Endothelial cell of umbilical vein (primary cell): ENCODE results near the gene USP49. TPM values are rescaled to one million over a fixed set of nuclear protein-coding genes. Genes with fewer than 3 reads are reported as not detected.

Experiments used
- BruUV-seq: library from RNA; stranded (reverse); fragments of 400-500 nt; replicated peaks from 2 replicates; lab custom pipeline; 2021; lab: Mats Ljungman, UMichigan
- CTCF ChIA-PET: fragments of 300-600, 350-600 bp; sonication (Branson Sonifier 250); formaldehyde crosslinking; loops from one replicate; lab custom pipeline; 2021; ENCODE audit warnings: antibody characterized with exemption, inconsistent platforms; lab: Charles Lee
- POLR2A ChIA-PET: fragments of 300-600, 350-600 bp; sonication (Branson Sonifier 250); formaldehyde crosslinking; loops from one replicate; lab custom pipeline; 2021; ENCODE audit warnings: antibody characterized with exemption, inconsistent platforms; lab: Charles Lee
- DNase-seq: peaks from one replicate; pipeline ENCODE4 v3.0.0-alpha.2; 2011; ENCODE audit warnings: low read depth, low spot score
- FAIRE-seq: peaks from 2 replicates; lab custom pipeline; 2011; peaks lifted over from hg19 to GRCh38; lab: Jason Lieb, UNC
- H2AFZ ChIP-seq: 2 replicates; pipeline ENCODE4 v1.6.0; 2012; ENCODE audit warnings: low read depth, low read length, control low read depth, inconsistent platforms
- H3K27ac ChIP-seq: 2 replicates; pipeline ENCODE4 v1.5.1; 2011; ENCODE audit warnings: low read depth, mild to moderate bottlenecking, control low read depth, low read length, moderate library complexity; ENCODE audit not compliant: insufficient read depth
- H3K27me3 ChIP-seq, 2 experiments: 2 replicates each; pipeline versions ENCODE4 v1.6.0 to v1.6.1; 2011; ENCODE audit warnings: low read length in 2 of 2, mixed read lengths in 1 of 2; ENCODE audit not compliant: control insufficient read depth in 2 of 2, insufficient read depth in 2 of 2
- H3K36me3 ChIP-seq, 2 experiments: 2 replicates in 1 of 2; 3 replicates in 1 of 2; pipeline ENCODE4 v1.5.1; 2011; ENCODE audit warnings: low read length in 2 of 2, mild to moderate bottlenecking in 1 of 2, moderate library complexity in 1 of 2; ENCODE audit not compliant: control insufficient read depth in 2 of 2, insufficient read depth in 2 of 2; ENCODE audit errors: extremely low read depth in 1 of 2
- H3K4me1 ChIP-seq: 3 replicates; pipeline ENCODE4 v1.5.1; 2011; ENCODE audit warnings: mild to moderate bottlenecking, low read length; ENCODE audit not compliant: control insufficient read depth, insufficient read depth; ENCODE audit errors: extremely low read depth
- H3K4me2 ChIP-seq: 2 replicates; pipeline ENCODE4 v1.6.1; 2011; ENCODE audit warnings: low read length, control low read depth, mixed read lengths; ENCODE audit not compliant: insufficient read depth
- H3K4me3 ChIP-seq, 3 experiments: fragments of 200-600 bp in 1 of 3; sonication (generic), shearing (Covaris generic) in 1 of 3; replicated peaks in 1 of 3; 2 replicates each; pipeline ENCODE4 v1.5.1; 2011 to 2016; ENCODE audit warnings: control low read depth in 3 of 3, low read length in 3 of 3, mild to moderate bottlenecking in 2 of 3, inconsistent platforms in 1 of 3, low read depth in 1 of 3, moderate library complexity in 1 of 3; ENCODE audit not compliant: insufficient read depth in 1 of 3
- H3K79me2 ChIP-seq: 2 replicates; pipeline ENCODE4 v1.6.0; 2012; ENCODE audit warnings: low read length, inconsistent platforms; ENCODE audit not compliant: control insufficient read depth, insufficient read depth
- H3K9ac ChIP-seq: replicated peaks from 2 replicates; pipeline ENCODE3; 2011; ENCODE audit warnings: low read length, control low read depth; ENCODE audit not compliant: insufficient read depth; ENCODE audit errors: extremely low read depth
- H3K9me1 ChIP-seq: replicated peaks from 3 replicates; pipeline ENCODE4 v1.6.0; 2011; ENCODE audit warnings: mild to moderate bottlenecking, low read length; ENCODE audit not compliant: control insufficient read depth, insufficient read depth; ENCODE audit errors: extremely low read depth
- H3K9me3 ChIP-seq: replicated peaks from 2 replicates; pipeline ENCODE4 v1.5.1; 2012; ENCODE audit warnings: low read length, inconsistent platforms; ENCODE audit not compliant: control insufficient read depth, insufficient read depth
- H4K20me1 ChIP-seq: replicated peaks from 2 replicates; pipeline ENCODE3; 2011; ENCODE audit warnings: mild to moderate bottlenecking, low read length; ENCODE audit not compliant: control insufficient read depth, insufficient read depth; ENCODE audit errors: extremely low read depth
- EZH2 ChIP-seq: IDR thresholded peaks from 2 replicates; pipeline ENCODE4 v1.6.1; 2012; ENCODE audit warnings: borderline replicate concordance, low read depth, mild to moderate bottlenecking, moderate library complexity, low read length, inconsistent platforms; ENCODE audit not compliant: severe bottlenecking
- FOS ChIP-seq: IDR thresholded peaks from 2 replicates; pipeline ENCODE4 v1.6.1; 2011; ENCODE audit warnings: mild to moderate bottlenecking, low read length, moderate library complexity, borderline replicate concordance; ENCODE audit not compliant: insufficient read depth
- GATA2 ChIP-seq: IDR thresholded peaks from 2 replicates; pipeline ENCODE4 v1.7.0; 2011; ENCODE audit warnings: low read depth, mild to moderate bottlenecking, moderate library complexity, mixed read lengths, low read length; ENCODE audit not compliant: insufficient read length, insufficient read depth
- JUN ChIP-seq: IDR thresholded peaks from 2 replicates; pipeline ENCODE4 v1.6.1; 2011; ENCODE audit warnings: borderline replicate concordance, low read depth; ENCODE audit not compliant: insufficient read length, insufficient read depth
- MYC ChIP-seq: IDR thresholded peaks from one replicate; pipeline ENCODE4 v1.6.1; 2011; ENCODE audit warnings: mild to moderate bottlenecking, low read depth, low read length
- POLR2A ChIP-seq: IDR thresholded peaks from 2 replicates; pipeline ENCODE4 v1.6.1; 2012; ENCODE audit warnings: low read depth, mild to moderate bottlenecking, control low read depth, low read length
- POLR2AphosphoS5 ChIP-seq: IDR thresholded peaks from 2 replicates; pipeline ENCODE4 v1.6.1; 2012; ENCODE audit warnings: low read depth, mild to moderate bottlenecking, control low read depth, low read length, moderate library complexity; ENCODE audit not compliant: insufficient read depth
- dilution Hi-C: fragments of 300-500 bp; cut with MboI; formaldehyde crosslinking; loops from one replicate; pipeline ENCODE4 v1.15.0; 2019; ENCODE audit warnings: low sequenced_read_pairs; ENCODE audit not compliant: extremely low pct_ligation_motif_present
- intact Hi-C: fragments of 100-400 bp; cut with micrococcal nuclease; formaldehyde crosslinking; loops from one replicate; pipeline ENCODE4 v1.10.0; 2022
- polyA plus RNA-seq, 4 experiments: library from polyadenylated mRNA; depleted of rRNA in 3 of 4; stranded (reverse) in 3 of 4; unstranded in 1 of 4; fragments of >200 nt; gene quantifications; 2 replicates each; pipeline versions ENCODE4 v1.2.1 to v1.2.3, GENCODE V29; 2011 to 2012; ENCODE audit warnings: missing spikeins in 1 of 4
- total RNA-seq: library from RNA; stranded (reverse); gene quantifications from 2 replicates; pipeline ENCODE4 v1.2.3, GENCODE V29; 2021
- TF ChIP-seq, protein P1 (sequence below), 2 donors: IDR thresholded peaks; 1 replicate in 1 of 2; 2 replicates in 1 of 2; pipeline ENCODE4 v1.5.1; 2011; ENCODE audit warnings: low read length in 2 of 2, mild to moderate bottlenecking in 2 of 2, moderate library complexity in 2 of 2, control low read depth in 1 of 2, inconsistent platforms in 1 of 2, low read depth in 1 of 2; ENCODE audit not compliant: insufficient read depth in 1 of 2; ENCODE audit errors: extremely low read depth in 1 of 2
- TF ChIP-seq, protein P2 (sequence below): IDR thresholded peaks from 2 replicates; pipeline ENCODE4 v1.6.1; 2011; ENCODE audit not compliant: insufficient read depth, insufficient read length

Gene USP49
- total and polyA plus RNA-seq, 2 donors (not counting 3 experiments of a cell fraction or from before 2014, with no cell fraction given) = 2.4 to 4.1 TPM

DNA sequence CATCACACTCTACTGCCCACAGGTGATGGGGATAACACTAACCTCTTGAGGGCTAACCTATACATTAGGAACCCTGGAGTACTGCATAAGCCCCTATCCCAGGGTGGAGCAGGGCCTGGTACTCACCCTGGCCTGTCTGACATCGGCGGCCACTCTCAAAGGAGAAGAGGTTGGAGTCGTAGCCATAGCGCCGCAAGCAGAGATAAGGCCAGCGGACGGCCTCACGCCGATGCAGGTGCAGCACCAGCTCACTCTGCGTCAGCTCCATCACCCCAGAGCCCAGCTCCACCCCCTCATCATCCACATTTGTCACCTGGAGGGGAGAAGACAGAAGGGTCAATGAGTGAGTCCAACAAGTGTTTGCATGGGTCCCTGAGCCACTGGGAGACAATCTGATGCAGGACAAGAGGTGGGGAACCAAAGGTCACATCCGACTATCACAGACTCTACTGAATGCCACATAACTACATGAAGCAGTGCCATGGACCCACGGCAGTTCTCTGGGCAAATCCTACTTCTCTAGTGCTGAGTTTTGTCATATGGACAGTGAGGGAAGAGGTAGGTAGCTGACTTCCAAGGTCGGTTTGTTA is 119.8 kb downstream of the USP49 start:
- Histone ChIP-seq H3K79me2 (no peaks in the 10 kb centered on the region), H3K4me3 (no peak overlapping the region), H3K4me2 (no peak overlapping the region), H3K9me1 (no peaks in the 10 kb centered on the region), H3K27ac (no peak overlapping the region), H3K9ac (no peak overlapping the region), H3K36me3 (peaks cover 5 to 19% of the 10 kb centered on the region in 2 experiments), H4K20me1 (no peaks in the 10 kb centered on the region), H2AFZ (no peak overlapping the region), H3K27me3 (no peaks in the 10 kb centered on the region), H3K4me1 (peaks cover 9% of the 10 kb centered on the region), H3K9me3 (no peaks in the 10 kb centered on the region)
- ChIA-PET CTCF (interaction anchor here (1.0 to 3.0 kb wide), 7 partner anchors 12 to 407 kb away, joined by 3 to 21 read pairs (median 5); partner anchors contain the start of gene TOMM6), POLR2A (no interaction called here)
- dilution Hi-C loops (no loop called here), intact Hi-C loops (no loop called here)
- BruUV-seq = no TSS peak
- DNase-seq (no peak), FAIRE-seq (no peak)
- TF ChIP-seq JUN (no peak), GATA2 (no peak), POLR2A (no peak), EZH2 (no peak), FOS (no peak), MYC (no peak), POLR2AphosphoS5 (no peak)
- TF ChIP-seq, protein P1, sequence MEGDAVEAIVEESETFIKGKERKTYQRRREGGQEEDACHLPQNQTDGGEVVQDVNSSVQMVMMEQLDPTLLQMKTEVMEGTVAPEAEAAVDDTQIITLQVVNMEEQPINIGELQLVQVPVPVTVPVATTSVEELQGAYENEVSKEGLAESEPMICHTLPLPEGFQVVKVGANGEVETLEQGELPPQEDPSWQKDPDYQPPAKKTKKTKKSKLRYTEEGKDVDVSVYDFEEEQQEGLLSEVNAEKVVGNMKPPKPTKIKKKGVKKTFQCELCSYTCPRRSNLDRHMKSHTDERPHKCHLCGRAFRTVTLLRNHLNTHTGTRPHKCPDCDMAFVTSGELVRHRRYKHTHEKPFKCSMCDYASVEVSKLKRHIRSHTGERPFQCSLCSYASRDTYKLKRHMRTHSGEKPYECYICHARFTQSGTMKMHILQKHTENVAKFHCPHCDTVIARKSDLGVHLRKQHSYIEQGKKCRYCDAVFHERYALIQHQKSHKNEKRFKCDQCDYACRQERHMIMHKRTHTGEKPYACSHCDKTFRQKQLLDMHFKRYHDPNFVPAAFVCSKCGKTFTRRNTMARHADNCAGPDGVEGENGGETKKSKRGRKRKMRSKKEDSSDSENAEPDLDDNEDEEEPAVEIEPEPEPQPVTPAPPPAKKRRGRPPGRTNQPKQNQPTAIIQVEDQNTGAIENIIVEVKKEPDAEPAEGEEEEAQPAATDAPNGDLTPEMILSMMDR (IDR thresholded peaks at IDR 0.05; ENCODE audit: extremely low read depth in 1 of 2, insufficient read depth in 1 of 2, low read depth in 1 of 2, low read length in 2 of 2) = no peak
- TF ChIP-seq, protein P2, sequence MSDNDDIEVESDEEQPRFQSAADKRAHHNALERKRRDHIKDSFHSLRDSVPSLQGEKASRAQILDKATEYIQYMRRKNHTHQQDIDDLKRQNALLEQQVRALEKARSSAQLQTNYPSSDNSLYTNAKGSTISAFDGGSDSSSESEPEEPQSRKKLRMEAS = no peak
